OCI-LY7 (cell line): Measurements from ENCODE around the gene MIER2. TPM values are rescaled to one million over a fixed set of nuclear protein-coding genes. Genes with fewer than 3 reads are reported as not detected.

Experiments
- BruUV-seq: library from RNA; stranded (reverse); fragments of 400-500 nt; replicated peaks from 2 replicates; lab custom pipeline; 2021; lab: Mats Ljungman, UMichigan
- CTCF ChIA-PET: fragments of 300-600 bp; sonication (Branson Sonifier 250); formaldehyde crosslinking; loops from one replicate; lab custom pipeline; 2022; ENCODE audit warnings: antibody characterized with exemption; ENCODE audit not compliant: unreplicated experiment; lab: Charles Lee
- POLR2A ChIA-PET: fragments of 300-600 bp; sonication (Branson Sonifier 250); formaldehyde crosslinking; loops from one replicate; lab custom pipeline; 2022; ENCODE audit warnings: antibody characterized with exemption; lab: Charles Lee
- DNase-seq: peaks from one replicate; pipeline ENCODE4 v3.0.0-alpha.2; 2015; ENCODE audit warnings: low spot score
- H2AFZ ChIP-seq: fragments of 200-600 bp; sonication (generic), shearing (Covaris generic); 2 replicates; pipeline ENCODE4 v1.6.1; 2014; ENCODE audit warnings: mild to moderate bottlenecking, antibody characterized with exemption, low read length, moderate library complexity
- H3K27ac ChIP-seq: fragments of 200-600 bp; sonication (generic); 2 replicates; pipeline ENCODE4 v1.5.1; 2014; ENCODE audit warnings: mixed run types, low read depth, mild to moderate bottlenecking, moderate library complexity, low read length, inconsistent platforms; ENCODE audit not compliant: poor library complexity, severe bottlenecking
- H3K36me3 ChIP-seq: fragments of 200-600 bp; sonication (generic); 2 replicates; pipeline ENCODE4 v1.6.1; 2014; ENCODE audit warnings: mild to moderate bottlenecking, antibody characterized with exemption, low read length, moderate library complexity, mixed read lengths; ENCODE audit not compliant: insufficient read depth
- H3K4me1 ChIP-seq: fragments of 200-600 bp; sonication (generic); 2 replicates; pipeline ENCODE4 v1.5.1; 2014; ENCODE audit warnings: mild to moderate bottlenecking, low read length; ENCODE audit not compliant: insufficient read depth, poor library complexity, severe bottlenecking
- H3K4me2 ChIP-seq: fragments of 200-600 bp; sonication (generic); 2 replicates; pipeline ENCODE4 v1.6.1; 2014; ENCODE audit warnings: mild to moderate bottlenecking, low read length
- H3K4me3 ChIP-seq: fragments of 200-600 bp; sonication (generic); 2 replicates; pipeline ENCODE4 v1.5.1; 2014; ENCODE audit warnings: mild to moderate bottlenecking, low read depth, low read length; ENCODE audit not compliant: poor library complexity, severe bottlenecking
- H3K79me2 ChIP-seq: fragments of 200-600 bp; sonication (generic); 2 replicates; pipeline ENCODE4 v1.6.1; 2016; ENCODE audit warnings: low read depth, mild to moderate bottlenecking, low read length, moderate library complexity, mixed read lengths; ENCODE audit not compliant: insufficient read depth
- H3K9me2 ChIP-seq: fragments of 200-600 bp; sonication (generic); 2 replicates; pipeline ENCODE4 v1.6.1; 2016; ENCODE audit warnings: mild to moderate bottlenecking, low read length, mixed read lengths; ENCODE audit not compliant: insufficient read depth
- H3K9me3 ChIP-seq: fragments of 200-600 bp; sonication (generic); 2 replicates; pipeline ENCODE4 v1.6.1; 2014; ENCODE audit warnings: mild to moderate bottlenecking, mixed run types, low read length, mixed read lengths
- H4K20me1 ChIP-seq: fragments of 200-600 bp; sonication (generic); 2 replicates; pipeline ENCODE4 v1.6.1; 2014; ENCODE audit warnings: mild to moderate bottlenecking, antibody characterized with exemption, low read length, moderate library complexity, mixed read lengths; ENCODE audit not compliant: insufficient read depth
- CTCF ChIP-seq: fragments of 200-600 bp; sonication (generic); conservative IDR thresholded peaks from 2 replicates; pipeline ENCODE4 v1.5.1; 2014; ENCODE audit warnings: mild to moderate bottlenecking, antibody characterized with exemption, low read length, moderate library complexity, mixed read lengths
- EZH2phosphoT487 ChIP-seq: fragments of 200-600 bp; sonication (generic); IDR thresholded peaks from 2 replicates; pipeline ENCODE4 v1.6.1; 2018; ENCODE audit warnings: low read depth, borderline replicate concordance, mild to moderate bottlenecking, mixed run types, antibody characterized with exemption, low read length, moderate library complexity, mixed read lengths
- intact Hi-C: fragments of 100-400 bp; cut with micrococcal nuclease; formaldehyde crosslinking; loops from one replicate; pipeline ENCODE4 v1.10.0; 2022; ENCODE audit not compliant: unreplicated experiment
- total RNA-seq, 2 experiments: library from RNA; depleted of rRNA in 1 of 2; stranded (reverse); fragments of >200 nt in 1 of 2; shearing (Covaris generic) in 1 of 2; gene quantifications; 2 replicates each; pipeline ENCODE4 v1.2.3, GENCODE V29; 2014 to 2022

MIER2 gene
- total RNA-seq, 2 experiments from 2014 or later = 29.1 to 30.2 TPM

GRCh38 chr19:315811-316210 lies 28.8 kb downstream of the MIER2 start:
- ChIA-PET CTCF (no interaction called here), POLR2A (no interaction called here)
- intact Hi-C loops = no loop called here
- H3K4me2 ChIP-seq = no peak overlapping the region
- H2AFZ ChIP-seq = no peak overlapping the region
- peaks cover 76% of the 10 kb centered on the region for H3K36me3 ChIP-seq
- H3K27ac ChIP-seq = no peak overlapping the region
- no peaks in the 10 kb centered on the region for H3K4me1 ChIP-seq
- no peak for TF ChIP-seq CTCF
- TF ChIP-seq EZH2phosphoT487 = no peak
- no peak for DNase-seq
- H3K79me2 ChIP-seq = no peaks in the 10 kb centered on the region
- no peaks in the 10 kb centered on the region for H4K20me1 ChIP-seq
- BruUV-seq = no TSS peak
- peaks cover 8% of the 10 kb centered on the region; the same call in 1 of the 2 replicates for H3K9me3 ChIP-seq
- no peak overlapping the region for H3K4me3 ChIP-seq
- H3K9me2 ChIP-seq = no peaks in the 10 kb centered on the region

- H3K4me3 ChIP-seq = no peak overlapping the region
Observed at GRCh38 chr19:313988-314815, 30.4 kb downstream of the MIER2 start.

More at GRCh38 chr19:313988-314815, 30.4 kb downstream of the MIER2 start:
- Histone ChIP-seq H3K27ac (no peak overlapping the region), H3K9me3 (peaks cover 8% of the 10 kb centered on the region; the same call in 1 of the 2 replicates), H3K9me2 (no peaks in the 10 kb centered on the region), H3K4me2 (no peak overlapping the region), H3K4me1 (no peaks in the 10 kb centered on the region), H3K79me2 (no peaks in the 10 kb centered on the region), H3K36me3 (peaks cover 65% of the 10 kb centered on the region), H4K20me1 (no peaks in the 10 kb centered on the region), H2AFZ (no peak overlapping the region)
- CTCF ChIA-PET = no interaction called here
- no peak for DNase-seq
- BruUV-seq = no TSS peak
- POLR2A ChIA-PET = no interaction called here
- intact Hi-C loops = no loop called here
- TF ChIP-seq CTCF = no peak
